Right lobe of liver (tissue), 4 donors: Measurements from ENCODE around the gene RAG1.

Experiments
- CTCF ChIP-seq, 4 donors: fragments of 200-600 bp in 3 of 4; fragments of 450-650 bp in 1 of 4; IDR thresholded peaks; one replicate each; pipeline versions ENCODE4 v1.5.1 to v1.8.0; 2016 to 2022; ENCODE audit warnings: antibody characterized with exemption in 4 of 4, mild to moderate bottlenecking in 2 of 4
- POLR2A ChIP-seq: fragments of 450-650 bp; IDR thresholded peaks from one replicate; pipeline ENCODE4 v1.6.1; 2017; ENCODE audit warnings: antibody characterized with exemption, mild to moderate bottlenecking
- donor health status: DM: no; HTN: no; CAD: no.
- donor health status: DM: no; HTN: no; CAD: no.
- donor health status: DM: no; HTN: yes; CAD: no.

GRCh38 chr11:36532941-36533601 lies 34.7 kb upstream of the RAG1 start:
- TF ChIP-seq CTCF (IDR thresholded peaks at IDR 0.05) (no peak), POLR2A (no peak)
